Fibroblast of skin of scalp (primary cell): ENCODE data around the gene RPS23.
"Not testable (repeated sequence)": the region's sequence is repeated elsewhere in the genome, so short reads cannot be mapped to it uniquely, and the experiment has no call there.

Experiments used
- DNase-seq: peaks from one replicate; pipeline ENCODE4 v3.0.0-alpha.2; 2013

The RPS23 gene

GRCh38 chr5:82290005-82290404 is 11.9 kb upstream of the RPS23 start:
- no peak for DNase-seq

- no peak for DNase-seq
These were observed 9.5 kb upstream of the RPS23 start for GRCh38 chr5:82287625-82288024.

- no peak for DNase-seq
These were observed 7.1 kb upstream of the RPS23 start for GRCh38 chr5:82285206-82285605.

DNA sequence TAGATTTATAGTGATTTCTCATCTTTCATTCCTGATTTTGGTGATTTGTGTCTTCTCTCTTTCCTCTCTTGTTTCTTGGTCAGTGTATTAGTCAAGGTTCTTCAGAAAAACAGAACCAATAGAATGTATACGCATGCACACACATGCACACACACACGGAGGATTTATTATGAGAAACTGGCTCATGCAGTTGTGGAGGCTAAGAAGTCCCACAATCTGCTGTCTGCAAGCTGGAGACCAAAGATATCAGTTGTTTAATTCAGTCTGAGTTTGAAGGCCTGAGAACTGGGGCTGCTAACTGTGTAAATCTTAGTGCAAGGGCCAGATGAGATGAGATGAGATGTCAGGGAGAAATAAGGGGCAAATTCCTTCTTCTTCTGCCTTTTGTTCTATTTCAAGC is 5.7 kb upstream of the RPS23 start:
- DNase-seq: no peak

DNA sequence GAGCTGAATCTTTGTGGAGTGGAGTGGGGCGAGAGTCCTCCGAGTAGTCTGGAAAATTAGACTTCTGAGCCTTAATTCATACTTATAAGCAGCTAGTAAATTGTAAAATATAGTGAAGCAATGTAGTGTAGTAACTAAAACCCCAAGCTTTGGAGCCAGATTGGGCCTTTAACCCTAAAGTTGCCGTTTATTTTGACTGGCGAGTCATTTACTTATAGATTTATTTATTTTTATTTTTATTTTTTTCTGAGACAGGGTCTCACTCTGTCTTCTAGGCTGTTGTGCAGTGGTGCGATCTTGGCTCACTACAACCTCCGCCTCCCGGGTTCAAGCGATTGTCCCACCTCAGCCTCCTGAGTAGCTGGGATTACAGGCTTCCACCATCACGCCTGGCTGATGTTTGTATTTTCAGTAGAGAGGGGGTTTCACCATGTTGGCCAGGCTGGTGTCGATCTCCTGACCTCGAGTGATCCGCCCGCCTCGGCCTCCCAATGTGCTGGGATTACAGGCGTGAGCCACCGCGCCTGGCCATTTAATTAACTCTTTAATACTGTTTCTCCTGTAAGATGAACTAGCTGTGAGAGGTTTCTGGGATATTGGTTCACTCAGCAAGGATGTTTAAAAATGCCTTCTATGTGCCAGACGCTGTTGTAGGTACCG is 687 bp upstream of the RPS23 start:
- no peak for DNase-seq

DNA sequence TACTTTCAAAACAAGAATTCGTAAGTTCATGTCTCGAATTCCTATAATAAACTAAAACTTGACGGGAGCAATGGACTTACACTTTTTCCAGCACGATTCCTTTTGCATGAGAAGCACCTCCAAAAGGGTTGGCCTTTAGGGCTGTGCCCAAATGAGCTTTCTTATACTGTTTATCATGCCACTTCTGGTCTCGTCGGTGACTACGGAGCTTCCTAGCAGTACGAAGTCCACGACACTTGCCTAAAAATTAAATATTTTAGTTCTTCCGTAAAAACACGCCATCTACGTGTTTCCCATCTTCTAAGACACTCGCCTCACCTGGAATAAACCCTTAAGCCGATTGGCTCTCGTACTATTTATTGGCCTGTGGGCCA is 554 bp downstream of the RPS23 start:
- no peak for DNase-seq

GRCh38 chr5:82276800-82277612 is 1.1 kb downstream of the RPS23 start:
- DNase-seq: no peak

GRCh38 chr5:82275216-82275664 is 2.9 kb downstream of the RPS23 start:
- no peak for DNase-seq

DNA sequence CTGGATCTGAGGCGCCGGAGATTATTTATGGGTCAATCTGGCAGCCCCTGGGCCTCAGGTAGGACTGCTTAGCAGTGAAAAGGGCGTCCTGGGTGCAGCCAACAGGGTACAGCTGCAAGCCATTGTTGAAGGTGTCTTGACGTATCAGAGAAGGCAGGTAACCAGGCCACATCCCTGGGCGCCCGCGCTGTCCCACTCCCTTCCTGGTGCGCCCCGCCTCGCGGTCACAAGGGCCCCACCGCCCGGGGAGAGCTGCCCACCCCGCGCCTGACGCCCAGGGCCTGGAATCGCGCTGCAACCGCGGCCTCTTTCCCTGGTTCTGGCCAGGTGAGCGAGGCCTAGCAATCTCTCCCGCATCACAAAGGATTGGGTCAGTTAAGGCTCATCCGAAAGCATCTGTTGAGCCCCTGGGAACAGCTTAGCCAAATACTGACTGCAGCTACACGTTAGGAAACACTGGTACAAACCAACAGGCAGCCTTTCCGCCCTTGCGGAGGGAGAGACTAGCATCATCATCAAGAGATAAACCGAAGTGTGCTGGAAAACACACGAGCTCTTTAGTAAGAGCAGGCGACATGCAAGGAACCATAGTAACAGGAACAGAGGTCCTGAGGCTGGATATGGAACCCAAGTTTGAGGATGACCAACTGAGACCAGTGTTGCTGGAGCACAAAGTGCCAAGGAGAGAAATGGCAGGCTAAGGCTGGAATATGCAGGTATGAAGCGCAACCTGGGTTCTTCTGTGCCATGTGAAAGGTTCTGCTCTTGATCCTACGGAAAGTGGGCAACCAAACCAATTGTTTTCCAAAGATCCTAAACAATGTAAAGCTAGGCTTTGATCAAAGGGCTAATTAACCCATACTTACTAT is 3.6 kb downstream of the RPS23 start:
- no peak for DNase-seq

DNA sequence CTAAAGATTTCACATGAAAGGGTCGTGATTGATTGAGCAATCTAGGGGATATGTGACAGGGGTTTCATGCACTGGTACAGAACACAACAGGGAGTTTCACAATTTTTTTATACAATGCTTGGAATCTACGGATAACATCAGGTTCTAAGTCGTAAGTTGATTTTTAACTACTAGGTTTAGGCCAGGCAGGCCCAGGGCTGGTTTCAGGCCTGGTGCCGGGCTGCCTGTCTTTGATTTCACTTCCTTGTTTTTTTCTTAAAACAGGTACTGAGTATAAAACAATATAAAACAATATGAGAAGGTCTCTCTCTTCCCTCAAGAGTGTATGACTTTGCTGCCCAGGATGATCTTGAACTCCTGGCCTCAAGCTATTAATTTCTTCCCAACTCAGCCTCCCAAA is 4.7 kb downstream of the RPS23 start:
- not testable (repeated sequence) for DNase-seq

GRCh38 chr5:82272571-82273356 is 5.4 kb downstream of the RPS23 start:
- not testable (repeated sequence) for DNase-seq

GRCh38 chr5:82269363-82269762 is 8.8 kb downstream of the RPS23 start:
- DNase-seq: not testable (repeated sequence)

DNA sequence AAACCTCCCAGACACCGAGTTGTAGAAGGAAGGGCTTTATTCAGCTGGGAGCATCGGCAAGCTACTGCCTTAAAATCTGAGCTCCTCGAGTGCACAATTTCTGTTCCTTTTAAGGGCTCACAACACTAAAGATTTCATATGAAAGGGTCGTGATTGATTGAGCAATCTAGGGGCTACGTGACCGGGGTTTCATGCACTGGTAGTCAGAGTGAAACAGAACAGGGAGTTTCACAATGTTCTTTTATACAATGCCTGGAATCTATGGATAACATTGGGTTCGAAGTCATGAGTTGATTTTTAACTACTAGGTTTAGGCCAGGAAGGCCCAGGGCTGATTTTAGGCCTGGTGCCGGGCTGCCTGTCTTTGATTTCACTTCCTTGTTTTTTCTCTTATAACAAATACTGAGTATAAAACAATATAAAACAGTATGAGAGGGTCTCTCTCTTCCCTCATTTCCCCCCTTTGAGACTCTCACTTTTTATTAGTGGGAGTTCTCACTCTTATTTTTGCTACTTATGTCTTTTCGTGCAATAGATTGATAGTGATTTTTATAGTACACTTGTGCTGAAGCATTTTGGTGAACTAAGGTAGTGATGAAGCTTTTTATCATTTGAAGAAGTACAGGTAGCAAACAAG is 10.7 kb downstream of the RPS23 start:
- not testable (repeated sequence) for DNase-seq

DNA sequence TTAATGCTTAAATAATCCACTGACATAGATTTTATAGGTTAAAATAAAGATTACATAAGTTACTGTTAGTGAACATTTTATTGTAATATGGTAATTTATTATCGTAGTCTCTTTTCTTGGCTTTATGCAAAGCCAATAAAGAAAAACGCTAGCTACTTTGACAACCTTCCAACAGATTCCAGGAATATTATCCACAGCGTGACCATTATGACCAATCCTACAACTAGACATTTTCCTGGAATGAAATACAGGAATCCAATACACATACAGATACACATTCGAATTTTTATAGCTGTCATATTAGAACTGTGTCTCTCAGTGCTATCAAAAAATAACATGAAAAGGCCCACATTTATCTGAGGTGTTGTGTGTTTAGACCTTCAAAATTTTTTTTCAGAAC is 13.1 kb downstream of the RPS23 start:
- DNase-seq: peak; percentile 59

GRCh38 chr5:82259172-82259800 is 18.9 kb downstream of the RPS23 start:
- peak; percentile 37 for DNase-seq

DNA sequence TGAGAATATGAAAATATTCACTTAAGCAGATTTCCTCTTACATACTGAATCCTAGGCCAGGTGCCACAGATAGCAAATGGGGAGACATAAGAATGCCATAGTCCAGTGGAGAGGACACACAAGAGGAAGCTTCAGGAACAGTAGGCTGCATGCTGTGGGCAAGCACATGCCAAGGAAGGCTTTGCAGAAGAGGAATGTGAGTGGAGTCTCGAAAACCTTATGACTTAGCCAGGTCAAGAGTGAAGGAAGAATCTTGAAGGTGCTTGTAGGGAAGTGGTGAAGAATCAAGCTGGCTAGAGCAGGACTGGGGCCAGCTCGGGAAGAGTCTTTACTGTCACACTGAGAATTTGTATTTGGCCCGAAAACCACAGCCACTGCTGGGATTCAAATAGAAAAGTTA is 20.4 kb downstream of the RPS23 start:
- DNase-seq: no peak

GRCh38 chr5:82257247-82257646 is 20.9 kb downstream of the RPS23 start:
- no peak for DNase-seq

DNA sequence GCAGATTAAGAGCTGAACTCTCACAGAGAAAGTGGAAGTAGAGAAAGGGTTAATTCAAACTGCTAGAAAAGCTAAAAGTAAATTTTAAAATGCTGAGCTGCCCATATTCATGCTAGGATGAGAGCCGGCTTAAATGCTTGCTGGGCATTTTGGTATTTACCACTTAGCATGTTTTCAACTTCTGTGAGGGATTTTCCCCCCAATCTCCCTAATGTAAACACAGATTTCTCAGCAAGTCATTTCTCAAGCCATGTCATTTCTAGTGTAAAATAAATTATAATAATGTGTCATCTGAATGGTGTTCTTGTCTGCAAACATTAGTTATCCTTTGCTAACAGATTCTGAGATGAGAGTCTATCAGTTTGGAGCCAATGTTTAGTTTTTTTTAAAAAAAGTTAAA is 22.3 kb downstream of the RPS23 start:
- no peak for DNase-seq

GRCh38 chr5:82252744-82253143 is 25.4 kb downstream of the RPS23 start:
- no peak for DNase-seq

GRCh38 chr5:82246960-82247574 is 31.1 kb downstream of the RPS23 start:
- no peak for DNase-seq
